HG02678 (cell line): ENCODE measurements around the gene GNA14.
"Not testable (repeated sequence)": the region's sequence is repeated elsewhere in the genome, so short reads cannot be mapped to it uniquely, and the experiment has no call there.

ENCODE experiments used
- ATAC-seq: cut with Tn5 transposase; IDR thresholded peaks from one replicate; pipeline ENCODE4 v1.9.1; 2021; ENCODE audit warnings: mild to moderate bottlenecking, moderate library complexity; ENCODE audit not compliant: unreplicated experiment

The GNA14 gene

DNA sequence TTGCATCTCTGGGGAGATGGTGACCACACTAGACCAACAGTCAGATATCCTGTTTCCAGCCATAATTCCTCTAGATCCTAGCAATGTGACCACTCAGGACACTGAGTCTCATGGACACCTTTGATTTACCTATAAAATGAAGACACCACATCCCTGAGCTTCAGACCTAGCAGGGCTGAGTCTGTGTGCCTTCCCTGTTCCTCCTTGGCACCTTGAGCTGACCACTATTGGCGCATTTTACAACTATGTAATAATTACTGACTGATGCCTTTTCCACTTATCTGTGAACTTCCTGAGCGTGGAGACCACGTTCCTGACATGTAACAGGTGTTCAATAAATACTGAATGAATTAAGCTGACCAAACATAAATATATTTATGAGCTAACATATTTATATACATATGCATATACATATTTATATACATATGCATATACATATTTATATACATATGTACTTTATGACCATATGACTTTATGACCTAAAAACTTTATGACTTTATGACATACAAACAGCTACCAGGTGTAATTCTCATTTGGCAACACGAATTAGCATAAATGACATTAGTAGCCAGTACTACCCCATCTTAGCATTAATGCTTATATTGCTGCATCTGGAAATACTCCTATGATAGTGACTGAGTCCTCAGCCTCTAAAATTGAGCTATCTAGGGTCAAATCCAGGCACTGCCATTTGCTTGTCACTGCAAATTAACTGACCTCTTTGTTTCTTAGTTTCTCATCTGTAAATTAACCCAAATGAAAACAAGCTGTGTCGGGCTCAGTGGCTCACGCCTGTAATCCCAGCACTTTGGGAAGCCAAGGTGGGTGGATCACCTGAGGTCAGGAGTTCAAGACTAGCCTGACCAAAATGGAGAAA lies 150.6 kb downstream of the GNA14 start:
- no peak for ATAC-seq

DNA sequence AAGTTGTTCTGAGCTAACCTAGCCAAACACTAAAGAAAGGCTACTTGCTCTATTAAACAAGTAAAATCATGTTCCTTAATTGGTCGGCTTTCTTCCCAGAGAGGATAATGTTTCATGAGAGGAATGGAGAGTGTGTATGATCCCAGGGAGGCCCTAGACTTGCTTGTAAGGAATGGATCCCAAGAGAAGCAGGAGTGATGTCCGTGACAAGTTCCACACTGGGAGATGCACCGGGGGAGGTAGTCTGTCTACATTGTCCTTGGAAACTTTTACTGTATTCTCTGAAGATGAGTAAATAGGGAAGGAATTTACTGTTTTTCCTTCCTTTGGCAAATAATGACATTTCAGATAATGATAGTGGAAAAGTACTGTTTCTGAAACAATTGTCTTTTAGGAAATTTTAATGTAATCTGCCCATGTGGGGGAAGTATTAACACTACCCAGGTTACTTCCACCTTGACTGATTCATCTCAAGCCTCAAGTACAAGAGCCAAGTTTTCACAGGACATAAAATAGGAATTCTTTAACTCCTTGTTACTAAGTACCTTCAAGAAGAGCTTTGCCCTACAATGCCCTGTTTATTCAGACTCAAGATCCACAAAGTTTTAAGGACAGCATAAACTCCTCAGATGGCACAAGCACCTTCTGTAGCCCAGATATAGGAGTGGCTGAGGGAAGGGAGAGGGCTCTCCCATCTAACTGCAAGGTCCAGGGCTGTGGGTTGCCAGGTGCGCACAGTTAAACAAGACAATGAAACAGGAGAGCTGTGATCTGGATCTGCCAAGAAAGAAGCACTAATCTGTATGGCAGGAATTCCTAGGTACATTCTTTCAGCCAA lies 152.1 kb downstream of the GNA14 start:
- no peak for ATAC-seq

DNA sequence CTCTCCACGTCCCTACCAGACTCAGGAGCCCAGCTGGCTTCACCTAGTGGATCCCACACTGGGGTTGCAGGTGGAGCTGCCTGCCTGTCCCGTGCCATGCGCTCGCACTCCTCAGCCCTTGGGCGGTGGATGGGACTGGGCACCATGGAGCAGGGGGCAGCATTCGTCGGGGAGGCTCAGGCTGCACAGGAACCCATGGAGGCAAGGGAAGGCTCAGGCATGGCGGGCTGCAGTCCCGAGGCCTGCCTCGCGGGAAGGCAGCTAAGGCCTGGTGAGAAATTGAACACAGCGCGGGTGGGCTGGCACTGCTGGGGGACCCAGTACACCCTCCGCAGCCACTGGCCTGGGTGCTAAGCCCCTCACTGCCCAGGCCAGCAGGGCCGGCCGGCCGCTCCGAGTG lies 157.8 kb downstream of the GNA14 start:
- ATAC-seq = not testable (repeated sequence)

DNA sequence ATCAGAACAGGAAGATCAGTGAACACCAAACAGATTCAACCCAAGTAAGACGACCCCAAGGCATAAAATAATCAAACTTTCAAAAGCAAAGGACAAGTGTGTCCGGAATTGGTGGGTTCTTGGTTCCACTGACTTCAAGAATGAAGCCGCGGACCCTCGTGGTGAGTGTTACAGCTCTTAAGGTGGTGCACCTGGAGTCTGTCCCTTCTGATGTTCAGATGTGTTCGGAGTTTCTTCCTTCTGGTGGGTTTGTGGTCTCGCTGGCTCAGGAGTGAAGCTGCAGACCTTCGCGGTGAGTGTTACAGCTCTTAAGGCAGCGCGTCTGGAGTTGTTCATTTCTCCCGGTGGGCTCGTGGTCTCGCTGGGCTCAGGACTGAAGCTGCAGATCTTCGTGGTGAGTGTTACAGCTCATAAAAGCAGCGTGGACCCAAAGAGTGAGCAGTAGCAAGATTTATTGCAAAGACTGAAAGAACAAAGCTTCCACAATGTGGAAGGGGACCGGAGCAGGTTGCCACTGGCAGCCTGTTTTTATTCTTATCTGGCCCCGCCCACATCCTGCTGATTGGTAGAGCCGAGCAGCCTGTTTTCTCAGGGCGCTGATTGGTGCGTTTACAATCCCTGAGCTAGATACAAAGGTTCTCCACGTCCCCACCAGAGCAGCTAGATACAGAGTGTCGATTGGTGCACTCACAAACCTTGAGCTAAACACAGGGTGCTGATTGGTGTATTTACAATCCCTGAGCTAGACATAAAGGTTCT lies 158.5 kb downstream of the GNA14 start:
- not testable (repeated sequence) for ATAC-seq

DNA sequence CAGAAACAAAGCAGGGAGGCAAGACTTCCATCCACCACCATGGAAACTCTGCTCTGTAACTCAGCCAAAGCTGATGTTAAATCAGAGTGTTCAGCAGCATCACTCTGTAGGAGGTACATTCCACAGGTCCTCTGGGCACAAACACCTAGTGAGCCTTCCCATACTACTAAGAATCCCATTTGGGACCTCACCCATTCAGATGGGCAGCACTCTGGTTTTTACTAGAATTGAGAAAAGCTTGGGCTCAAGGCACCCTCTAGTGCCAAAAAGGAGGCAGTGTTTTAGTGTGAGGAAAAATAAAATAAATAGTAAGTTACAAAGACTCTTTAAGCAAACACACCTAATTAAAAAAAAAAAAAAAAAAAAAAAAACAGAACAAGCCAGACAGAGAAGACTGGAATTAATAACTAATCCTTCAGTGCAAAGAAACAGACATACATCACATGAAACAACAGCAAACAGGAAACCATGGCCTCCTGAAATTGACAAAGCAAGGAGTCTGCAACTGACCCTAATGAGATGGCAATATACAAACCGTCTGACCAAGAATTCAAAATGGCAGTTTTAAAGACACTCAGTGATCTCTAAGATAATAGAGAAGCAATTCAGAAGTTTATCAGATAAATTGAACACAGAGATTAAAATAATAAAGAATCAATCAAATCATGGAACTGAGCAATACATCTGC lies 159.5 kb downstream of the GNA14 start:
- ATAC-seq = no peak

DNA sequence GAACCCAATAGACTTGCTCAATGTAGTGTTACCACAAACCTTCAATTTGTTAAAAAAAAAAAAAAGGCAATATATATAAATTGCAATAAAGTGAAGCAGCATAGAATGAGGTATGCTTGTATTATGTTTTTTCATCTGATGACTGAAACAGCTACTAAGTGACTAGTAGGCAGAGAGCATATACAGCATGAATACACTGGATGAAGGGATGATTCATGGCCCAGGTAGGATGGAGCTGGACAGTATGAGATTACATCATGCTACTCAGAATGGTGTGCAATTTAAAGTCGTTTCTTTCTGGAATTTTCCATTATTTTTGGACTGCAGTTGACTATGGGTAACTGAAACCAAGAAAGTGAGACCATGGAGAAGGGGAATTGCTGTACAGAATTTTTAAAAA lies 161.2 kb downstream of the GNA14 start:
- ATAC-seq = no peak

DNA sequence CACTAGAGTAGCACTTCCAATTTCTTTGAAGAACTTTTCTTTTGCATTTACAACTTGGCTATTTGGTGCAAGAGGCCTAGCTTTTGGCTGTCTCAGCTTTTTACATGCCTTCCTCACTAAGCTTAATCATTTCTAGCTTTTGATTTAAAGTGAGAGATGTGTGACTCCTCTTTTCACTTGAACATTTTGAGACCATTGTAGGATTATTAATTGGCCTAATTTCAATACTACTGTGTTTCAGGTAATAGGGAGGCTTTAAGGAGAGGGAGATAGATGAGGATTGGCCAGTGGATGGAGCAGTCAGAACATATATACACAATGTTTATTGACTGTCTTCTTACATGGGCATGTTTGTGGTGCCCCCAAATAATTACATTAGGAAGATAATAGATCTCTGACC lies 161.7 kb downstream of the GNA14 start:
- no peak for ATAC-seq

DNA sequence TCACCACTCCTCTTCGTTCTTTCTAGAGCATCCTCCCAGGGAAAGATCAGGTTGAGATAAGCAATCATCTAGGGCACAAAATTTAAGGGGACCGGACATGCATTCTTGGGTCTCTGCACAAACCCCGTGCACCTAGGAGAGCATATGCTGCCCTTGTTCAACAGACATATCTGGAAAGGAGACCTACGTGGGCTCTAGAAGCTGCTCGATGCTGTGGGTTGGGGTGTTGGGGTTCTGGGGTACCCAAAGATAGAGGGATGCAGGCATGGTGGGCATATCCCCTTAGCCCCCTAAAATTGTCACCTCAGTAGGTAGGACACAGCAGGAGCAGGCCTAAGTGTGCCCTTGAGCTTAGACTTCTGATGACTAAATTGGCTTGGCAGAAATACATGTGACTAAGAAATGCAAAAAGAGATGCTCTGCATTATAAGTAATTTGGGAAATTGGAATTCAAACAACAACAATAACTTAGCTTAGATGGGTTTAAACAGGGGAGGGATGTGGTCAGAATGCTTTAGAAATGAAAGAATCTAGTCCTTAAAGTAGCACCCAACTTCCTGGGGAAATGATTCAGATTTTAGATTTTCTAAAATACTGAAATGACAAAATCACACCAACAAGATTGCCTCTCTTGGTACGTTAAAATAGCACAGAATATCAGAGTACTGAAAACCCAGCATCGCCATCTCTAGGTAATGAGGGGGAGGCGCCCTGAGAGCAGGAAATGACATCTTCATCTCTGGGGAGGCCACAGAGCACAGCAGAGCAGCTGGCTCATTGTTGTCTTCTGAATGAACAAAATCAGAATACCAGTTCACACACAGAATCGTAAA lies 172.3 kb downstream of the GNA14 start:
- ATAC-seq = peak; percentile 98

DNA sequence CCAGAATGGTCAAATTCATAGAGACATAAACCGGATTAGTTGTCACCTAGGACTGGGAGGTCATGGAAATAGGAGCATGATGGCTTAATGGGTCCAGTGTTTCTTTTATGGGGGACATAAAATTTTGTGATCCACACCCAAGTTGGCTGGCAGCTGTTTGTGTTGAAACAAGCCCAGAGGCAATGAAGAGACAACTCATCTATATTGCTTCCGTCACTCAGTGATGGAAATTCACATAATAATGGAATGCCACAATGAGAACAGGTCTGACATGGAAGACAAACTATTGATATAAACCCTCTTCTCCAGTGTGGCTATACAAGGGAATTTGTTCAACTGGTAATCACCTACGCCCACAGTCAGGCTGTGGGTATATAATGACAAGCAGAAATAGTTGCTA lies 173.2 kb downstream of the GNA14 start:
- no peak for ATAC-seq

DNA sequence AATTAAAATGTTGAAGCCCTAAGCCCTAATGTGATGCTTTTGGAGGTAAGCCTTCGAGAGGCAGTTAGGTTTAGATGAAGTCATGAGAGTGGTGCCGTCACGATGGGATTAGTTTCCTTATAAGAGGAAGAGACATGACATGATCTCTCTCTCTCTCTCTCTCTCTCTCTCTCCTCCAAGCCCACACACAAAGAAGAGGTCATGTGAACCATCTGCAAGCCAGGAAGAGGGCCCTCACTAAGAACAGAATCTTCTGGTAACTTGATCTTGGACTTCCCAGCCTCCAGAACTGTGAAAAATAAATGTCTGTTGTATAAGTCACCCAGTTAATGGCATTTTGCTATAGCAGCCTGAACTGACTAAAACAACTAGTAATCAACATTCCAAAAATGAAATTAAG lies 175.5 kb downstream of the GNA14 start:
- ATAC-seq = no peak

DNA sequence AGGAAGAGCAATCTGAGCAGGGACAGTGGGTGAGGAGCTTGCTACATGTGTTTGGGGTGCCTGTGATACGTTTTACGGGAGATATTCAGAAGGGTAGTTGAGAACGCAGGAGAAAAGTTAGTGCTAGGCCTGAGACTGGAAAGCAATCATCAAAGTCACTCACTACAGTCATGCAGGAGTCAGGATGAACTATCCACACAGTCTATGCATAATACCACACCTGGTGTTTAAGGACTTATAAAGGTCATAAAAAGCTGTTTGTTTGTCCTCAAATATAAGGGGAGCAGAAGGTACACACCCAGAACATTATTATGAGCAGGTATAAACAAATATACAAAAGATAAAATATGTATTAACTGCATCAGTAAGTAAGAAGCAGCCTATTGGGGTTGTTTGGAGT lies 176.6 kb downstream of the GNA14 start:
- no peak for ATAC-seq

DNA sequence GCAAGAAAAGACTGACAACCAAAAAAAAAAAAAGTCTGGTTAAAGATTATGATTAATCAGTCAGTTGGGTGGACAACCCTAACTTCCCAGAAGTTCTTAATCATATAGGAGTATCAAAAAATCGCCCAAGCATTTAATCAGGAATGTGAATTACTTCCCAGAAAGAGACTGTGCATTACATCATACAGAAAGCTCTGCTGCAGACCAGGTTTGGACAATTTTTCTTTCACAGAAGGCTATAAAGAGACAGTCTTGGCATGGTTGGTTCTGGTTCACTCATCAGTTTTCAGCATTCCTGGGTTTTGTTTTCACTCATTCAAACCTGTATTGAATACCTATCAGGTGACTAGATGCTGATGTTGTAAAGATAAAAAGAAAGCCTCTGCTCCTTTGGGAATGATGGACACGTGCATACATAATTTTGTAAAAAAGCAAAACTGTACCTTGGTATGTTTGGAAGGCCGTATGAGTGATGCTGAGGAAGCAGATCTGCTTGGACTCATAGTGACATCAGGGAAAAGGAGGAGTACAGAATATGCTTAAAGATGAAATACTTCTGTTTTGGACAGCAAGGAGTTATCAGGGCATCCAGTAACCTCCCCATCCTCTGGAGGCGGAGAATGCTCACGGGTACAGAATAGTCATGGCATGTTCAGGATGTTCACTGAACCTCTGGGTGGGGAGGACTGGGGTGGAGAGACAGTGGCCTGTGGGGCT lies 178.4 kb downstream of the GNA14 start:
- no peak for ATAC-seq

DNA sequence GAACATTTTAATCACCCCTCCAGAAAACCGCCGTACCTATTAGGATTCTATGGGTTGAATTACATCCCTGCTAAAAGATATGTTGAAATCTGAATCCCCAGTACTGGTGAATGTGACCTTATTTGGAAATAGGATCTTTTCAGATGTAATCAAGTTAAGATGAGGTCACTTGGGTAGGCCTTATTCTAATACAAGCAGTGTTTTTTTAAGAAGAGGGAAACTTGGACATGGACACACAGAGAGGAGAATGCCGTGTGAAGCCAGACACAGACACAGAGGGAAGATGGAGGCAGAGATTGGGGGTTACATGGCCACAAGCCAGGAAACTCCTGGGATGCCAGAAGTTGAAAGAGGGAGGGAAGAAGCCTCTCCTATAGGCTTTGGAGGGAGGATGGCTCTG lies 183.5 kb downstream of the GNA14 start:
- no peak for ATAC-seq

DNA sequence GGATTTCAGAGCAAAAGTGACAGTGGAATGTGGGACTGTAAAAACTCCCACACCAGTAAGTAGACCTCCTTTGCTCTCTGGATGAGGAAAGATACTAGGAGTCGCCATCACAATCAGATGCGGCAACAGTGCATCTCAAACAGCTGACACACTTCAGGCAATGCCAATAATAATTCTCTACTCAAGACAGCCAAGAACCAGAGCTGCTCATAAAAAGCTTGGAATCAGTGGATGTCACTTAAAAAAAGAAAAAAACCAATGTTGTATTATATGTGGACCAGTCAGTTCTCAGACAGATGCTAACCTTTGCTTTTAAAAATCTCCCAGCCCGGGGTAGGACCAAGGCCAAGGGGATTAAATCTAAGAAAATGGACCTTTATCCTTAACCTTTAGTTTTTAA lies 185.0 kb downstream of the GNA14 start:
- ATAC-seq = no peak

DNA sequence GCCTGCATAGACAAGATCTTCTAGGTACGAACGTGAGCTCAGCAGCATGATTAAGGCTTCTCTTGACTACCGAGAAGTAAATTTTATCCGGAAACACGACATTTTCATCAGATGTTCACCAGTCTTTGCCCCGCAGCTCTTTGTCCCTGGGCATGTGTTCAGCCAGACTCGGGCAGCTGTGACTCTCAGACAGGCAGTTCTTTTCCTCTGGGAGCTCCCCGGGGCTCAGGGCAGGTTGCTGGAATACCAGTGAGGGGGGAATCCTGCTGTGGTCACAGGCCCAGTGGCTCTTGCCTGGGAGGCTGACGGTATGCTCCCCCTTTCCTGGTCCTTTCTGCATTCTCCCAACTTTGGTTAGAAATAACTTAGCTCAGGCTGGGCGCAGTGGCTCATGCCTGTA lies 186.1 kb downstream of the GNA14 start:
- no peak for ATAC-seq

DNA sequence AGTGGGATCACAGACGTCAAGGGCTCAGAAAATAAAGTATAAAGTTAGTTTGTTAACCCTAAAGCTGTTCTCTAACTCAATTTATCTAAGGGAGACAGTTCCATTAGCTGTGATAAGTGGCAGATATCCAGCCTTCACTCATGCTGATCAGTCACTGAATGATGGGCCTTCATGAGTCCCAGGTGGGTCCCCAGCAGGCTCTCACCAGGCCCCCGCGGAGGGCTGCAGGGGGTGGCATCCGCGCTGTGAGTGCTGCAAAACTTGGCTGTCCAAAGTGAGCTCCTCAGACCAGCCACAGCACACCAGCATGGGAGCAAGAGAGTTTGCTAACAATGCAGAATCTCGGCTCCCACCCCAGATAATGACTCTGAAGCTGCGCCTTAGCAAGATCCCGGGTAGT lies 187.2 kb downstream of the GNA14 start:
- ATAC-seq = no peak

DNA sequence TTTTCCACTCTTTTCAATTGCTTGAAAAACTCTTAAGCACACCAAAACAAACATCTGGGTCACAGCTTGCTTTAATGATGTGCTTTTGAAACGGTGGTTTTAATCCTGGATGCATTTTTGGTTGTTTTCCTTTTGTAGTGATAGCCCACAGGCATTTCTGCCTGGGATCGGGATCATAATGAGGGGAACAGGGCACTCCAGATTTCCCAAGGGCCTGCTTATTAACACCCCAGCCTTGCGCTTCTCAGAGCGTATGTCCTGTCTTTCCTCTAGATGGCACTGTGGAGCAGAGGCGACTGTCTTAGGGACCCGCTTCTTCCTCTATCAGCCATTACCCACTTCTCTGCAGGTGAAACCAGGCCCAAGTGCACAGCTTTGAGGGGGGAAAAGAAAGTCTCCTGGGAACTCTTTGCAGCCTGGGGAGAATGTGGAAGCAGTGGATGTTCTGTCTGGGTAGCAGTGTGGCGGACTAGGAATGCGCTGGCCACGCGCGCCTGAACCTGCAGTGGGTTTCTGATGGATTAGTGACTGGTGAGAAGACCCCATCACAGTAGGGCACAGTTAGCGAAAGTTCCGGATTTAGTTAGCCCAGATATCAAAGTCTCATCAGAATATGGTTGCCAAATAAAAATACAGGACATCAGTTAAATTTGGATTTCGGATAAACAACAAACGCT lies 190.1 kb downstream of the GNA14 start:
- peak; percentile 79 for ATAC-seq

DNA sequence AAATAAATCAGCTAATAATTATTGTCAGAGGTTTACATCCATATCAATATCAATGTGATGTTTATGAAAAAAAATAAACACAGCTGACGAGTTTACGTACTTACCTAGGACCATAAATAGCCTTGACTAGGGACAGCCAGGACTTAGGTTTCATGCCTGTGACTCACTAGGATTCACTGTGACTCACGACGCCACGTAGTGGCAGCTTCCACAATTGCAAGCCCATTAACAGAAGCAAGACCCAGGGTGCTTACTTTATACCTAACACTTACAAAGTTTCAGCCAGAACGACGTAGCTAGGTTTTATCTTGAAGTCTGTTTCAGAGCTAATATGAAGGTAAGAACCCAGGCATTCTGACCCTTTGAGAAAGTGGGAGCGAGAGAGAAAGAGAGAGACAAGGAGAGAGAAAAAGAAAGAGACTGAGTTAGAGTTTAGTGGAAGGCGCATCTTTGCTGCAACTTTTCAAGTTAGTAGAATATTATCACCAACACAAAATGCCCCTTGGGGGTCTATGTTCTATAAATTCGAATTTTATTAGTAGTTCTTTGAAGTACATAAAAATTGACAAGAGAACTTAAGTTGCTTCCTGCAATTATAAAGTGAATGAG lies 191.2 kb downstream of the GNA14 start:
- ATAC-seq = peak; percentile 74
